NCI-H226 (cell line): Measurements from ENCODE around the gene CD200.
"Not testable (repeated sequence)": the region's sequence is repeated elsewhere in the genome, so short reads cannot be mapped to it uniquely, and the experiment has no call there.

Experiments
- DNase-seq: peaks from one replicate; pipeline ENCODE4 v3.0.0-alpha.2; 2015

Gene CD200

DNA sequence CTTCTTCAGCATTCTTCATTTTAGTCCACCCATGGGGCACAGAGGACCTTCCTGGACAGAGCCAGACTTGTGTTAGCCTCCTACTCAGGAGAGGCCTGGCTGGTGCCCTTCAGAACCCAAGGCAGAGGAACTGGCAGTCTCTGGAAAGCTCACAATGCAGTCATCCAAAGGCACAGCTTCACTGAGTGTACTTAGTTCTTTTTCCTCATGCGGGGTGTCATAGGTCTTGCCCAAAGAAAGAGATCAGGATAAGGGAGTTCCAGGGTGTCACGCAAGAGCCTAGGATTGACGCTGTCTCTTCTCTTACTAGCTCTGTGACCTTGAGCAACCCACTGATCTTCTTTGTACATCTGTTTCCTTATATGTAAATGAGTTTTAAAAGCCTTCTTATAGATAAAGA is 58.7 kb downstream of the CD200 start:
- DNase-seq, result peak; percentile 92

GRCh38 chr3:112392393-112393359 is 59.7 kb downstream of the CD200 start:
- no peak for DNase-seq

GRCh38 chr3:112393360-112393728 is 60.4 kb downstream of the CD200 start:
- DNase-seq, result no peak

GRCh38 chr3:112394003-112394640 is 61.2 kb downstream of the CD200 start:
- DNase-seq, result no peak

DNA sequence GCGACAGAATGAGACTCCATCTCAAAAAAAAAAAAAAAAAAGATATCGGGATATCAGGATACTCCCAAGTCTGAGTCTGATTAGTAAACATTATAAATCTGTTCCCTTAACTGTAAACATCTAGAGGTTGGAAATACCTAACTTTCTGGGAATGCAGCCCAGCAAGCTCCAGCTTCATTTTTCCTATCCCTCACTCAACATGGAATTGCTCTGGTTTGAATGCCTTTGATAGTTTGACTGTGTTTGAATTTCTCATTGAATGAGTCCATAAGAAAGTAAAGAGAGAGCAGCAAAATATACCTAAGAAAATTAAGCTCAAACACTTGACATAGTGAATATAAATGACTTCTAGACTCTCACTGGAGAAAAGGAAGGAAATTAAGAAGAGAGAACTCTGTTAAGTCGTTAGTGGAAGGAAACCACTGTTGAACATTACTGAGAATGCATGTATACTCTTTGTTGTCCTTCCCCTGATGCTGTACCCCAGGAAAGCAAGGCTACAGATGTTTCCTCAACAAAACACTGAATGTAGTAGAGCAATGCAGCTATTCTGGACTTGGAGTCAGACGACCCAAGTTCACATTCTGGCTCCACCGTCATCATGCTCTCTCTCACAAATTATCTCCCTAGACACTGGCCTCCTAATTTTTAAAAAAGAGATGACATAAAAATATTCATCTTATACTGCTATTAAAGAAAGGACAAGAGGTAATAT is 62.4 kb downstream of the CD200 start:
- DNase-seq, result no peak

DNA sequence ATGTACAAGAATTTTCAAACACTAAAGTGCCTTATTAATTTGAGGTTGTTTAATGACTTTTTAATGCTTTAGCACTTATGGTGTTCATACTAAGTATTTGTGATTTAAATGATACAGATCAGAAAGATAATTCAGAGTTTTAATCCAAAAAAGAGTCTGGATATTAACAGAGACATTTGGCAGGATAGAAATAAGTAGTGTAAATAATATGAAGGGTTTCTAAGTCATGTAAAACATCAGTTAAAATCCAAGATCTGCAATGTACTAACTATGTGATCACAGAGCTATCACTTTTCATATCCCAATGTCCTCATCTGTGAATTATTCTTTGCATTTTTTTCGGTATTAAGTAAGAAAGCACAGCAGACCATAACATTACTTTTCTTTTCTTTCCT is 62.9 kb downstream of the CD200 start:
- DNase-seq, result no peak

DNA sequence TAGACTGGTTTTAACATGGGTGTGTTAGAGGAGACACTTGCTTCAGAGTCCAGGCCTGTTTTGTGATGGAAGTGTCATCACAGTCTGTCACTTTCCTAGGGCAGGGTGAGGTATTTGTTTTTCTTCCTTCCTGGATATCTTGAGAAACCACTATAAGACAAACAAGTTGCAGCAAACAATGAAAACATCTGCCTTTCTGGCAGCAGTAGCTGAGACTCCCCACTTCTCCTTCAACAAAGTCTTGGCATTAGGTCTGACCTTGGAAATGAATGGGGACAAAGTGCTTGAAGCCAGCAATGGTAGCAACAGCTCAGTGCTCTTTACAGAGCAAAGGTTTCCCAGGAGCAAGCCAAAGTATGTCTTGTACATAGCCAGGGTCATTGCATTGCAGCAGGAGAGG is 64.6 kb downstream of the CD200 start:
- no peak for DNase-seq

DNA sequence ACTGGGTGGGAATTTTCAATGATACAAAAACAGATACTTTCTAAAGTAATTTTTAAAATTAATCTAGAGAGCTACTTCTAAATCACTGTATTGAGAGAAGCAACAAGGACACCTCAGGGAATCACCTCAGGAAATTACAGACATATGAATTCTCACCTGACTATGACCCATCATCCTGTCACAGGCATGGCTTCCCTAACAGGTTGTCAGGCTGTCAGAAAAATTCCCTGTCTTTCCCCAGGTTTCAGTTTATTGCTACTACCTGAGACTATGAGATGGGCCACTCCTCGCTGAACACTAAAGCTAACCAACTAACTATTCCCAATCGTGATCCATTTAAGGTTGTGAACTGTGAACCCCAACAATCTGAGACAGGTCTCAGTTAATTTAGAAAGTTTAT is 66.1 kb downstream of the CD200 start:
- no peak for DNase-seq

DNA sequence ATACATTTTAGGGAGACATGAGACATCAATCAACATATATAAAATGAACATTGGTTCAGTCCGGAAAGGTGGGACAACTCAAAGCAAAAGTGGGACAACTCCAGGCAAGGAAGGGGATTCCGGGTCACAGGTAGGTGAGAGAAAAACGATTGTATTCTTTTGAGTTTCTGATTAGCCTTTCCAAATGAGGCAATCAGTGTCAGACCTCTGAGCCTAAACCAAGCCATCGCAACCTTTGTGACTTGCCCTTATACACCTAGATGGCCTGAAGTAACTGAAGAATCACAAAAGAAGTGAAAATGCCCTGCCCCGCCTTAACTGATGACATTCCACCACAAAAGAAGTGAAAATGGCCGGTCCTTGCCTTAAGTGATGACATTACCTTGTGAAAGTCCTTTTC is 66.6 kb downstream of the CD200 start:
- DNase-seq, result not testable (repeated sequence)

DNA sequence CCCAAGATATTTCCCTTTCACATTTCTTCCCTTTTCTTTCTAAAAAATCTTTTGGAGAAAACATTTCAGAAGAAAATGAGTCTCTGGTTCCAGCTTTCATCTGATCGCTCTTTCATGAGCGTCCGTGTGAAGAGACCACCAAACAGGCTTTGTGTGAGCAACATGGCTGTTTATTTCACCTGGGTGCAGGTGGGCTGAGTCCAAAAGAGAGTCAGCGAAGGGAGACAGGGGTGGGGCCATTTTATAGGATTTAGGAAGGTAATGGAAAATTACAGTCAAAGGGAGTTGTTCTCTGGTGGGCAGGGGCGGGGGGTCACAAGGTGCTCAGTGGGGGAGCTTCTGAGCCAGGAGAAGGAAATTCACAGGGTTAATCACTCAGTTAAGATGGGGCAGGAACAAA is 67.4 kb downstream of the CD200 start:
- not testable (repeated sequence) for DNase-seq

DNA sequence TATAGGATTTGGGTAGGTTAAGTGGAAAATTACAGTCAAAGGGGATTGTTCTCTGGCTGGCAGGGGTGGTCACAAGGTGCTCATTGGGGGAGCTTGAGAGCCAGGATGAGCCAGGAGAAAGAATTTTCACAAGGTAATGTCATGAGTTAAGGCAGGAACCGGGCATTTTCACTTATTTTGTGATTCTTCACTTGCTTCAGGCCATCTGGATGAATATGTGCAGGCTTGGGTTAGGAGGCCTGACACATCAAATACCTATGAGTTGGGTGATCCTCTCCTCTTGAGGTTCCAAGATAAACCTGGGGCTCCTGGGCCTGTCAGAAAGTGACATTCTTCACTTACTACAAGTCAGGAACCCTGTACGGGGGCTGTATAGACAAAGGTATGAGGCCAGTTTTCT is 68.7 kb downstream of the CD200 start:
- DNase-seq, result peak; percentile 14

- no peak for DNase-seq
Measured at GRCh38 chr3:112403103-112403502, 70.1 kb downstream of the CD200 start.

DNA sequence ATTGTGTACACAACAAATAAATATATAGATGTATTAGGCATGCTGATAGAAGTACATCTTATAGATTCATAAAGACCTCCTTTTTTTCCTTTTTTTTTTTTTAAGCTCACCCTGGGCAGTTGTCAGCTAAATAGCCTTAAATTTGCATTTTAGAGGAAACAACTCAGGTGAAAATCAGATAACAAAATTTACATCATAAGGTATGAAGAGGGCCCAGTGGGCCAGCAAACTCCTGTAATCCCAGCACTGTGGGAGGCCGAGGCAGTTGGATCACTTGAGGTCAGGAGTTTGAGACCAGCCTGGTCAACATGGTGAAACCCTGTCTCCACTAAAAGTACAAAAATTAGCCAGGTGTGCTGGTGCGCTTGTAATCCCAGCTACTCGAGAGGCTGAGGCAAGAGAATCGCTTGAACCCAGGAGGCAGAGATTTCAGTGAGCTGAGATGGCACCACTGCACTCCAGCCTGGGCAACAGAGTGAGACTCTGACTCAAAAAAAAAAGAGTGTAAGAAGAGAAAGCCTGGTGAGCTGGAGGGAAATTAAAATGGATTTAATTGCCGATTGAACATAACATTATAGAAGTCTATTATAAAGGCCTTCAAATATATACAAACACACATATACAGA is 72.1 kb downstream of the CD200 start:
- not testable (repeated sequence) for DNase-seq

DNA sequence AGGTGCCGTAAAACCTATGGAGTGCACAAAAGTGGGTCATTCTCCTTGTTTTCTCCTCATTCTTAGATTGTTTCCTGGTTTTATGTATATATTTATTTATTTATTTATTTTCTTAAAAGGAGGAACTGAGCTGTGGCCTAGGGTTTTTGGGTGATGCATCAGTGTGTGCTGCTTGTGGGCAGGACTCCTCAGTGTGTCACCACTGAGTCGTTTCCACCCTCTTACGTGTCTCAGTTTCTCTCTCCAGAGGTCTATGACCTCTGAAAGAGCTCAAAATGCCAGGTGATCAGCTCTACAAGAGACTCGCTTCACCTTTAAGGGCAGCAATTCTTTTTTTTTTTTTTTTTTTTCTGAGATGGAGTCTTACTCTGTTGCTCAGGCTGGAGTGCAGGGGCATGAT is 72.9 kb downstream of the CD200 start:
- DNase-seq, result no peak

- no peak for DNase-seq
Measured at GRCh38 chr3:112407214-112407887, 74.4 kb downstream of the CD200 start.

GRCh38 chr3:112407888-112408702 is 75.1 kb downstream of the CD200 start:
- DNase-seq, result no peak

GRCh38 chr3:112409041-112409440 is 76.1 kb downstream of the CD200 start:
- no peak for DNase-seq

GRCh38 chr3:112411425-112411824 is 78.5 kb downstream of the CD200 start:
- DNase-seq, result no peak
